GM12873 (cell line): ENCODE measurements around the gene AEN.
A peak's percentile ranks its signal among the peaks of the same experiment; 100 is the strongest.

Experiments
- CTCF ChIP-seq: IDR thresholded peaks from 2 replicates; pipeline ENCODE4 v1.5.1; 2012; ENCODE audit warnings: low read depth, mild to moderate bottlenecking, moderate library complexity, low read length, control low read depth; ENCODE audit not compliant: insufficient read depth; ENCODE audit errors: missing control alignments

AEN gene

GRCh38 chr15:88655800-88656488 lies 34.8 kb downstream of the AEN start:
- no peak for TF ChIP-seq CTCF

GRCh38 chr15:88656760-88657221 lies 35.7 kb downstream of the AEN start:
- TF ChIP-seq CTCF: no peak

GRCh38 chr15:88657326-88658069 lies 36.4 kb downstream of the AEN start:
- peak; percentile 61 for TF ChIP-seq CTCF

GRCh38 chr15:88658070-88658965 lies 37.2 kb downstream of the AEN start:
- TF ChIP-seq CTCF: no peak

GRCh38 chr15:88658972-88659931 lies 38.1 kb downstream of the AEN start:
- TF ChIP-seq CTCF: no peak

- no peak for TF ChIP-seq CTCF
Measured at GRCh38 chr15:88661041-88661700, 40.0 kb downstream of the AEN start.
